ENCODE measurements around the gene FAAP100.
"Not testable (repeated sequence)": the region's sequence is repeated elsewhere in the genome, so short reads cannot be mapped to it uniquely, and the experiment has no call there.

FAAP100 gene

DNA sequence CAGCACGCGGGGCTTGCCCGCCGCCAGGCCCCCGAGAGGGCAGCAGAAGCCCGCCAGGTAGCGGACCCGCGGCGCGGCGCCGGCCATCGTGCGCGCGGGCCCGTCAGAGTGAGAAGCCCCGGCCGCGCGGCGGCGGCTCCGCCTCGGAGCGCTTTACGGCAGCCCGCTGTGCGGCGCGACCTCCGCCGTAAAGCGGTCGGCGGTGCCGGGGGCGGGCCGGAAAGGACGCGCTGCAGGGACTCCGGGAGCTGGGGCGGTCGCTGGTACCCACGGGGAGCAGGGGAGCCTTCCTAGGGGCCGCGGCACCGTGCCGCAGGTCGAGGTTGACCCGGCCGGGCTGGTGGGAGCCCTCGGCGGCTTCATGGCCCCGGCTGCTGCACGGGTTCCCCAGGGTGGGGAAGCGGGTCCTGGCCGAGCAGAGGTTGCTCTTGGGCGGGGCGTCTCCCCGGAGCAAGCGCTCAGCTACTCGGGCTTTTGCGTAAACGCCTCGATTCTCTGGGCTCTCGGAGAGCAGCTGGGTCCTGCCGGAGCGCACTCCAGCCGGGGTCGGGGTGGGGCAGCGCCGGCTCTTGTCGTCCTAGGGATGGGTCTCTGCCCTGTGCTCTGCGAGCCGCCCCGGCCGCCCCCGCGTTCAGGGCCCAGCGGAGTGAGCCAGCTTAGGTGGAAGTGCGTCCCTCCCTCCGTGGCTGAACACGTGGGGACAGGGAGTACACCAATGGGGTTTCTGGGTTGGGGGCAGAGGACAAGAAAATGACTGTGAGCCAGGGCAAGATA, at the start of gene FAAP100:
Gene FAAP100, minus strand, starts transcription at position 110 of the 774 bp plus-strand sequence. Its CDS starts 23 bp downstream, at position 87.
- DNase-seq = peak; percentile 67

- DNase-seq = peak; percentile 56
These were observed 49.5 kb upstream of the FAAP100 start for GRCh38 chr17:81601525-81602120.

DNA sequence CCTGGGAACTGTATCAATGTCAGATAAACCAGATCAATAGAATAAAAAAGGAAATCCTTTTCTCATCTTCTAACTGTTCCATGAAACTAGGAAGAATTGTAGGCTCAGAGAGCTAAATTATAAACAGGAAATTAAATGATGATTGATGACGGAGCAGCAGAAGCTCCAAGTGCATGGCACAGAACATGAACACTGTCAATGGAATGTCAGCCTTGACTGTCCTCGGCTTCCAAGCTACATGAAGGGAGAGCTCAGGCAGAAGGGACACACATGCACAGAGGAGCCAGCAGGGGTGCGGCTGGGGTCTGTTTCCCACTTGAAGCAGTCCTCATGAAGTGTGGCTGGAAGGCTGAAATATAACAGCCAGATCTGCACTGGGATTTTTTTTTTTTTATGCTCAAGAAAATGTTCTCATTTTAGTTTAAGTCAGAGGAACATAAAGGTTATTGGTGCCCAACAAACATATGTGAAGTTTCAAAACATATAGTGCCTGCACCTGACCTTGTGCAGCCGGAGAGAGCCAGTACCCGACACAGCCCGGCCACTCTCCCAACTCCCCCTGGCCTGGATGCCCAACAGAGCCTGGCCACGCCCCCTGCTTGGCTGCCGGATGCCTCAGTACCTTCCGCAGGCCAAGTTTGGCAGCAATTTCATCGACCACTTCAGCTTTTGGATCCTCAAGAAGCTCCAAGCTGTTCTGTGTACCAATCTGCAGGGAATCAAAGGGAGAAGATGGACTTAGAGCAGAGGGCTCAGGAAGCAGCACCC, 47.8 kb upstream of the FAAP100 start:
- no peak for DNase-seq

- no peak for DNase-seq
These were observed 41.1 kb upstream of the FAAP100 start for GRCh38 chr17:81593105-81593871.

GRCh38 chr17:81591971-81592370, 39.8 kb upstream of the FAAP100 start:
- no peak for DNase-seq

GRCh38 chr17:81590121-81590520, 38.0 kb upstream of the FAAP100 start:
- no peak for DNase-seq

- no peak for DNase-seq
These were observed 37.5 kb upstream of the FAAP100 start for GRCh38 chr17:81589612-81590011.

GRCh38 chr17:81586096-81586495, 33.9 kb upstream of the FAAP100 start:
- no peak for DNase-seq

DNA sequence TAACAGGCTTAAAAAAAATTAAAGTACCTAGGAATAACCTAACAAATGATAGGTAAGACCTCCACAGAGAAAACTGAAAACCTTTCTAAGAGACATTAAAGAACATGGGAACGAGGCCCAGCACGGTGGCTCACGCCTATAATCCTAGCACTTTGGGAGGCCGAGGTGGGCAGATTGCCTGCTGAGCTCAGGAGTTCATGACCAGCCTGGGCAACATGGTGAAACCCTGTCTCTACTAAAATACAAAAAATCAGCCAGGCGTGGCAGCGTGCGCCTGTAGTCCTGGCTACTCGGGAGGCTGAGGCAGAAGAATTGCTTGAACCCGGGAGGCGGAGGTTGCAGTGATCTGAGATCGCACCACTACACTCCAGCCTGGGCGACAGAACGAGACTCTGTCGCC, 32.6 kb upstream of the FAAP100 start:
- not testable (repeated sequence) for DNase-seq

DNA sequence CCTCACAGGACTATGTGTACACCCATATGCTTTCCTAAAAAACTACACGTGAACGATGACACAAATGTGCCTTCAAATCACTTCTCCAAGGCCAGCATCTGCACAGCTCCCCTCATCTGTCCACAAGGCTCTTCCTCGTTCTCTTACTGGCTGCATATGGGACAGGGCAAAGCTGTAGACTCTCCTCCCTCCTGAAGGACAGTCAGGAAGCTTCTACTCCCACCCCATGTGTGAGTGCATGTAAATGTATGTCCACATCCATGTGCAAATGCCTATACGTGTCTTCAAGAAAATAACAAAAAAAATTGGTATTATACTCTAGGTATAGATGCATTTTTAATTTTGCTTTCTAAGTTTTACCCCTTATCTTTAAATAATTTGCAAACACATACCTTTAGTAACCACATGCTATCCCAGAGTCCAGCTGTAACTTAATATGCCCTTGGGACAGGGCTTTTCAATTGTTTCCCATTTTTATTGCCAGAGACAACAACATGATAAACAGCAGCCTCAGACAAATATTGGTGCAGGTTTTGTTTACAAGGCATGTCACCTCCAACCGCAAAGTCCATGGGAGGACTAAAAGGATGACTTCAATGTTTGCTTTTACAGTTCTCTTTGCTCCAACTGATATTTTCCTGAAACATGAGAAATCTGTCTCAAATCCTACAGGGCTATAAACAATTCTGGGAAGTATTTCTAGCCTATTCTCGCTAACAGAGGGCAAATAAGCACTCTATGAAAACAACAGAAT, 31.6 kb upstream of the FAAP100 start:
- no peak for DNase-seq

- no peak for DNase-seq
These were observed 30.6 kb upstream of the FAAP100 start for GRCh38 chr17:81582749-81583148.

- no peak for DNase-seq
These were observed 30.2 kb upstream of the FAAP100 start for GRCh38 chr17:81582341-81582740.

GRCh38 chr17:81581758-81582157, 29.6 kb upstream of the FAAP100 start:
- DNase-seq = no peak

GRCh38 chr17:81580481-81580880, 28.3 kb upstream of the FAAP100 start:
- DNase-seq = no peak

DNA sequence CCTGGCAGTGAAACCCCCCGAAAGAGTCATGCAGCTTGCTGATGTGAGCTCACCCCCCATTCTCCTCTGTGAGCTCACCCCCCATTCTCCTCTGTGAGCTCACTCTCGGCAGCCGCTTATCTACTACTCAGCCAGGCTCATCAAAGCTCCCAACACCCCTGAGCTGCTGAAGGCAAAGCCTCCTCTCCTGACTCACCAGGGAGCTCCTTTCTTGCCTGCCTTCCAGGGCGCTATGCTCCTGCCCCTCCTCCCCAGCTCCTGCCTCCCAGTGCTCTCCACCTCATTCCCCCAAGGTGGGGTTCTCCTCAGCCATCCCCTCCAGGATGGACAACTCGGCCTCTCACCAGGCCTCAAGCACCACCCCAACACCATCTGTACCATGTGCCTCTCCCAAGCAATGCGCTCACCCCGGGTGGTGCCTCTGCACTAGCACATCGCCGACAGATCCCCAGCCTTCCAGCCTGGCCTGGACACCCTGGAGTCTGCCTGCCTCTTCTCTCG, 27.7 kb upstream of the FAAP100 start:
- no peak for DNase-seq

GRCh38 chr17:81579298-81579697, 27.1 kb upstream of the FAAP100 start:
- no peak for DNase-seq

- no peak for DNase-seq
These were observed 26.5 kb upstream of the FAAP100 start for GRCh38 chr17:81578561-81579225.

DNA sequence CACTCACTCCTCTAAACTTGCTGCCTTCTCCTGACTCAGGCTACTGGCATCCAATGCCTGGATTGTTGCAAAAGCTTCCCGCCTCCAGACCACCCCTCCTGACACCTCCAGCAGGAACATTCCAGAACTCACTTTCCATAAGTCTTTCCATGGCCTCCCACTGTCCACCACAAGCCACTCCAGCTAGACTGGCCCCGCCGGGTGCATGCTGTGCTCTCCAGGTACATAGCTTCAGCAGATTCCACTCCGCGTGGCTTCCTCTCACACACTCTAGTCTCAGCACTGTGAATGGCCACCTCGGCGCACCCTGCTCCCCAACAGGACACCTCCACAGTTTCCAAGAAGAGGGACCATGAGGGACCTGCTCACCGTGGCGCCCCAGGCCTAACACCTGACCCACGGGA, 25.9 kb upstream of the FAAP100 start:
- DNase-seq = no peak

GRCh38 chr17:81577278-81578000, 25.3 kb upstream of the FAAP100 start:
- no peak for DNase-seq

DNA sequence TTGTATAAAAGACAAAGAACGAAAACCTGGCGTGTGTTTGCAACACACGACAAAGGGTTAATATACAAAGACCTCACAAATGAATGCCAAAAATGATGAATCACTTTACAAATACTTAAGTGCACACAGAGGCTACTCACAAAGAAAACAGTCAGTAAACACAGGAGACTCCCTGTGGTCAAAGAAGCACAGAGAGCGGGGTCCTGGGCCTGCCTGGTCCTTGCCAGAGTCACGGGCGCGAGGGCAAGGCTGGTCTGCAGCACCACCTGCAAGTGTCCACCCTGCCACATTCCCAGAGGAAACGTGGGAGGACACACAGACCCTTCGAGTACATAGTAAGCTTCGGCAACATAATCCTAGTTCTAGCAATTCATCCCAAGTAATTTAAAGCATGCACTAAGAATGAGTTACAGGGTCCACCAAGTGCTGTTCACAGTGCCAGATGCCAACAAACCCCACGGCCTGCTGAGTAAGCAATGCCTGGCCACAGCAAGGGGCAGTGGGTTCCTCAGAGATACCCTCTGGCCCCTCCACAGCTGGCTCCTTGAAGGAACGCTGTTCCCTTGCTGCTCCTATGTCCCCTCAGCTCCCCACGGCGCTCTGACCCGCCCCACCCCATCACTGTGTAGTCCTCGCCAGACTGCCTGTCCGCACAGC, 24.6 kb upstream of the FAAP100 start:
- DNase-seq = no peak

Data from NCI-H1092 treated with DMSO at 0.1 percent for 48 hours (cell line).